Measurements from ENCODE around the gene BPIFB4.
"Not testable (repeated sequence)": the region's sequence is repeated elsewhere in the genome, so short reads cannot be mapped to it uniquely, and the experiment has no call there.

The BPIFB4 gene

DNA sequence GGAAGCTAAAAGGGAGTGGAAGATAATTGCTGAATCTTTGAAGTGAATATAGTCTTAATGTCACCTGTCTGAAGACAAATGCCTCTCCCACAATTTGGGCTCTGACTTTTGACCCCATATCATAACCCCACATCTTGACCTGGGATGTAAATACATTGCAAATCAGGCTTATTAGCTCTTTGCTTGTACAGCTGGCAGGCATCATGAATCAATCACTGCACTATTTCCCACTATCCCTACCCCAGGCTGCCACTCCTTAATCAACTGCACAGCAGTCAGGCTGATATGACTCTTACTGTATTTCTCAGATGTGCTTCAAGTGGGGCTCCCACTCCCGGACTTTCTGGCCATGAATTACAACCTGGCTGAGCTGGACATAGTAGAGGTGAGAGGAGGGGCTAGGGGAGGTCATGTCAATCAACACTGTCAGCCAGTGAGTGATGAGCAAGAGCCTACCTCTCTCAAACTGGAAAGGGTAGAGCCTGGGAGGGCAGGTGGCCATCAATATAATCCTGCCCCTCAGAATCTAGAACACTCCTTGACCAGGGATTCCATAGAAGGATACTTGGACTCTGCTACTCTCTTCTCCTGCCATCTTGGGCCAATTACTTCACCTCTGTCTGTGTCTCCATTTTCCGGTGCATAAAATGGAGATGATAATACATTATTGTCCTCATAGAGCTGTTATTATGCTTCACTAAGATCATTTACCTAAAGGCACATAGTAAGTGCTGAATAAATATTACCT, 36.3 kb upstream of the BPIFB4 start:
- H3K27ac ChIP-seq (ENCODE audit: low read depth, low read length) = no peak overlapping the region
- no peaks in the 10 kb centered on the region for H3K36me3 ChIP-seq (ENCODE audit: control insufficient read depth, insufficient read depth, low read length)
- H3K9ac ChIP-seq (ENCODE audit: low read length) = no peak overlapping the region
- H3K27me3 ChIP-seq (ENCODE audit: control insufficient read depth, insufficient read depth, low read length) = peaks cover 11% of the 10 kb centered on the region; the same call in 1 of the 2 replicates
- no peaks in the 10 kb centered on the region for H3K4me1 ChIP-seq (ENCODE audit: control insufficient read depth, insufficient read depth, low read length)
- no peak overlapping the region for H3K4me3 ChIP-seq (ENCODE audit: low read depth, low read length)
- peaks cover 34% of the 10 kb centered on the region for H3K9me3 ChIP-seq (ENCODE audit: control insufficient read depth, insufficient read depth, low read depth, low read length)

DNA sequence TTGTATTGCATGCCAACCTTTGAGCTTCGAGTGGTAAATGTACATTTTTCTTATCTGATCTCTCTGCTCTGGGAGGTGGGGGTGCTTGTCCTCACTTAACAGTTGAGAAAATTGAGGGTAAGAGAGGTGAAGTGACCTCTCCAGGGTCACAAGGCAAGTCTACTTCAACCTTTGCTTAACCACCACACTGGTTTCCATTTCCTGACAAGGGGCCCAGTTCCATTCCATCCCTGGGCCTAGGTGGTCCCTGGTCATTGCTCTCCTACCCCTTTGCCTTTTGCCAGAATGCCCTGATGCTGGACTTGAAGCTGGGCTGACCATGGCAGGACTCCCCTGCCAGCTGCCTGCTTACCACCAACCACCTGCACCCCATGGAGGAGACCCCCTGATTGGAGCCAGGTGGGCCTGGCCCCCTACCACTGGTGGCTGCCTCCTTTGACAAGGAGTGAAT, 35.7 kb upstream of the BPIFB4 start:
- Histone ChIP-seq H3K36me3 (ENCODE audit: control insufficient read depth, insufficient read depth, low read length) (no peaks in the 10 kb centered on the region), H3K4me1 (ENCODE audit: control insufficient read depth, insufficient read depth, low read length) (no peaks in the 10 kb centered on the region), H3K4me3 (ENCODE audit: low read depth, low read length) (no peak overlapping the region), H3K27me3 (ENCODE audit: control insufficient read depth, insufficient read depth, low read length) (peaks cover 11% of the 10 kb centered on the region; the same call in 1 of the 2 replicates), H3K9me3 (ENCODE audit: control insufficient read depth, insufficient read depth, low read depth, low read length) (peaks cover 34% of the 10 kb centered on the region), H3K27ac (ENCODE audit: low read depth, low read length) (no peak overlapping the region), H3K9ac (ENCODE audit: low read length) (no peak overlapping the region)

DNA sequence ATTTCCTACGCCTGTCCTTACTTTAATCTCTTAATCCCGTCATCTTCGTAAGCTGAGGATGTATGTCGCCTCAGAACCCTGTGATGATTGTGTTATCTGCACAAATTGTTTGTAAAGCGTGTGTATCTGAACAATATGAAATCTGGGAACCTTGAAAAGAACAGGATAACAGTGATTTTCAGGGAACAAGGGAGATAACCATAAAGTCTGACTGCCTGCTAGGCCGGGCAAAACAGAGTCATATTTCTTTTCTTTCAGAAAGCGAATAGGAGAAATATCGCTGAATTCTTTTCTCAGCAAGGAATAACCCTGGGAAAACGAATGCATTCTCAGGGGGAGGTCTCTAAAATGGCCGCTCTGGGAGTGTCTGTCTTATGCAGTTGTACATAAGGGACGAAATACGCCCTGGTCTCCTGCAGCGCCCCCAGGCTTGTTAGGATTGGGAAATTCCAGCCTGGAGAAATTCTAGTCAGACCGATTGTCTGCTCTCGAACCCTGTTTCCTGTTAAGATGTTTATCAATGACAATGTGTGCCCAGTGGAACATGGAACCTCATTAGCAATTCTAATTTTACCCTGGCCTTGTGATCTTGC, 34.2 kb upstream of the BPIFB4 start:
- H3K36me3 ChIP-seq (ENCODE audit: control insufficient read depth, insufficient read depth, low read length); H3K4me3 ChIP-seq (ENCODE audit: low read depth, low read length); H3K9ac ChIP-seq (ENCODE audit: low read length); H3K27ac ChIP-seq (ENCODE audit: low read depth, low read length); H3K27me3 ChIP-seq (ENCODE audit: control insufficient read depth, insufficient read depth, low read length); H3K4me1 ChIP-seq (ENCODE audit: control insufficient read depth, insufficient read depth, low read length): not testable (repeated sequence)
- H3K9me3 ChIP-seq (ENCODE audit: control insufficient read depth, insufficient read depth, low read depth, low read length) = peaks cover 34% of the 10 kb centered on the region

DNA sequence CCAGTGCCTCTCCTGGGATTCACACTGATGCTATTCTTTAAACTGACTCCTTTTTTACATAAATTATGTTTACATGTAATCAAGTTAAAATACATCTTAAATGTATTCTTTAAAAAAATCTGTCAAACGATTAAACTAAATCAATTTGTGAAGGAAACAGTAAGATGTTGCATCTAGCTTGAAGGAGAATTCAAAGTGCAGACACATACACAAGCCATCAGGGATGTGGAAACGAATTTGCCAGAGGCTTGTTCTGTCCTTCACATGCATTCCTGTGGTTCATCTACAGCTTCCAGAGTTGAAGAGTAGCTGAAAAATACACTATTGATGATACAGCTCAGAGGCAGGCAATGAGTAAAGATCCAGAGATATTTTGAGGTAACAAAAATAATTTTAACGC, 33.0 kb upstream of the BPIFB4 start:
- no peaks in the 10 kb centered on the region for H3K27me3 ChIP-seq (ENCODE audit: control insufficient read depth, insufficient read depth, low read length)
- no peak overlapping the region for H3K4me3 ChIP-seq (ENCODE audit: low read depth, low read length)
- H3K9ac ChIP-seq (ENCODE audit: low read length) = no peak overlapping the region

DNA sequence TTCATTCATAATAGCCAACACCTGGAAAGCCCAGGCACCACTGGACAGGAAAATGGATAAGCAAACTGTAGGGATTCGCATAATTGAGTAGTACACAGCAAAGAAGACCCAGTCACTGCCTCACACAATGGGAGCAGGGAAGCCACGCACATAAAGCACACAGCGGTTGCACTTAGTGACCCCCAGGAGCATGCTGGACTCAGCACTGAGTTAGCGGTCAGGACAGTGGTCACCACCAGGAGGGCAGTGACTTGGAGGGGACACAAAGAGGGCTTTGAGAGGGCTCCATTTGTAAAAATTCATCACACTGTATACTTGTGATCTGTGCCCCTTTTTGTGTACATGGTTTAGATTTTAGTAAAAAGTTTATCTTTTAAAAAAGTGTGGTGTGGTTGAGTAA, 28.1 kb upstream of the BPIFB4 start:
- peaks cover 10% of the 10 kb centered on the region for H3K9me3 ChIP-seq (ENCODE audit: control insufficient read depth, insufficient read depth, low read depth, low read length)
- H3K4me1 ChIP-seq (ENCODE audit: control insufficient read depth, insufficient read depth, low read length) = peaks cover 5% of the 10 kb centered on the region; the same call in 1 of the 2 replicates
- H3K27me3 ChIP-seq (ENCODE audit: control insufficient read depth, insufficient read depth, low read length) = no peaks in the 10 kb centered on the region
- no peak overlapping the region for H3K4me3 ChIP-seq (ENCODE audit: low read depth, low read length)
- no peaks in the 10 kb centered on the region for H3K36me3 ChIP-seq (ENCODE audit: control insufficient read depth, insufficient read depth, low read length)
- H3K27ac ChIP-seq (ENCODE audit: low read depth, low read length) = no peak overlapping the region
- no peak overlapping the region for H3K9ac ChIP-seq (ENCODE audit: low read length)

More for the DNA sequence above, 33.0 kb upstream of the BPIFB4 start:
- H3K27ac ChIP-seq (ENCODE audit: low read depth, low read length) = no peak overlapping the region
- no peaks in the 10 kb centered on the region for H3K36me3 ChIP-seq (ENCODE audit: control insufficient read depth, insufficient read depth, low read length)
- H3K9me3 ChIP-seq (ENCODE audit: control insufficient read depth, insufficient read depth, low read depth, low read length) = peaks cover 34% of the 10 kb centered on the region
- H3K4me1 ChIP-seq (ENCODE audit: control insufficient read depth, insufficient read depth, low read length) = no peaks in the 10 kb centered on the region

DNA sequence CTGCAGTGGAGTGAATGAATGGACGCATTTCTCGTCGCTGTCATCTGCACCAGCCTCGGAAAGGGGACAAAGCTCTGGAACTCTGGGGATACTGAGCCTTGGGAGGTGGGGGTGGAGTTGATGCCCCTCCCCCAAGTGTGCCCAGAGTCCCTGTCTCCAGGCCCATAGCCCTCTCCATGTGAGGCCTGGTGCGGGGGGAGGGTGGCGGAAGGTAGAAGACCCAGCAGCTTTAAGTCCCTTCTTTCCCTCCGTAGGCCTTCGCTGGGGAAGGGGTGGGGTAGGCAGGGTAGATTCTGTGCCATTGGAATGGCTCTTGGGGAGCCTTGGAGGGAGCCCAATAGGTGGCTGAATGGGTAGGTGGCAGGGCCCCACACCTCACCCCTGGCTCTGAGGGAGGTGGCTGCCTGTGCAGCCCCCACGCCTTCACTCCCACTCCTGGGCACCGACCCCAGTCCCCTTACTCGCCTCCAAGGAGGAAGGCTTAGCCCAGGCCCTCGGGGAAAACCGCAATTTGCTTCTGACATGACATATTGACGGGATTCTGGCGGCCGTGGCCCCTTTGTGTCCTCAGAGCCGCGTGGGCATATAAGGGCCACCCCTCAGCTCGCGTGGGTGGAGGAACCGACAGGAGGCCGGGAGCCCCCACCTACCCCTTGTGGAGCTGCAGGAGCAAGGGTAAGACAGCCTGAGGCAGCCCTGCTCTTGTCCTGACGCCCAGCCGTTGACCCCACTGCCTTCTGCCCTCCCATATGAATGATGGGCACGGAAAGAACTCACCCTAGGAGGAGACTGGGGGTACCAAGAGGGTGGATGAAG, 25.9 kb upstream of the BPIFB4 start, which contains the start of gene BPIFB3:
TSS of gene BPIFB3 (plus strand) at position 613 of the 816 bp plus-strand sequence. CDS start 1,533 bp downstream, outside the sequence.
- Histone ChIP-seq H3K9me3 (ENCODE audit: control insufficient read depth, insufficient read depth, low read depth, low read length) (no peaks in the 10 kb centered on the region), H3K9ac (ENCODE audit: low read length) (no peak within 1 kb of the TSS), H3K4me1 (ENCODE audit: control insufficient read depth, insufficient read depth, low read length) (peaks cover 5% of the 10 kb centered on the region; the same call in 1 of the 2 replicates), H3K36me3 (ENCODE audit: control insufficient read depth, insufficient read depth, low read length) (no peaks in the 10 kb centered on the region), H3K27me3 (ENCODE audit: control insufficient read depth, insufficient read depth, low read length) (no peaks in the 10 kb centered on the region), H3K4me3 (ENCODE audit: low read depth, low read length) (no peak within 1 kb of the TSS), H3K27ac (ENCODE audit: low read depth, low read length) (no peak within 1 kb of the TSS)

DNA sequence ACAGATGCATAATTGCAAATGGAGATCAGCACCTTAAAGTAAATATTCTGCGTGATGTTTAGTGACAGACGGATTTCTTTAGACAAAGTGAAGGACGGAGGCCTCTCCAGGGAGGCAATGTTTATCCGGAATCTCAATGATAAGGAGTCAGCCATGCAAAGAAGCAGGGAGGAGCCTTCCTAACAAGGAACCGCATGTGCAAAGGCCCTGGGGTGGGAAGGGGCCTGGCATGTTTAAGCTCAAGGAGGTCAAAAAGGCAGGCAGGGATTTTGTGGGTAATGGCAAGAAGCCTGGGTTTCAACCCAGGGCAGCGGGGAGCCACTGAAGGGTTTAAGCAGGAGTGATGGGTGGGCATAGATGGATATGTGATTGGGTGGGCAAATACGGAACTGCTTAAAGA, 25.1 kb upstream of the BPIFB4 start:
- Histone ChIP-seq H3K9ac (ENCODE audit: low read length) (no peak overlapping the region), H3K27me3 (ENCODE audit: control insufficient read depth, insufficient read depth, low read length) (no peaks in the 10 kb centered on the region), H3K36me3 (ENCODE audit: control insufficient read depth, insufficient read depth, low read length) (no peaks in the 10 kb centered on the region), H3K27ac (ENCODE audit: low read depth, low read length) (no peak overlapping the region), H3K4me1 (ENCODE audit: control insufficient read depth, insufficient read depth, low read length) (peaks cover 5% of the 10 kb centered on the region; the same call in 1 of the 2 replicates), H3K9me3 (ENCODE audit: control insufficient read depth, insufficient read depth, low read depth, low read length) (no peaks in the 10 kb centered on the region), H3K4me3 (ENCODE audit: low read depth, low read length) (no peak overlapping the region)

DNA sequence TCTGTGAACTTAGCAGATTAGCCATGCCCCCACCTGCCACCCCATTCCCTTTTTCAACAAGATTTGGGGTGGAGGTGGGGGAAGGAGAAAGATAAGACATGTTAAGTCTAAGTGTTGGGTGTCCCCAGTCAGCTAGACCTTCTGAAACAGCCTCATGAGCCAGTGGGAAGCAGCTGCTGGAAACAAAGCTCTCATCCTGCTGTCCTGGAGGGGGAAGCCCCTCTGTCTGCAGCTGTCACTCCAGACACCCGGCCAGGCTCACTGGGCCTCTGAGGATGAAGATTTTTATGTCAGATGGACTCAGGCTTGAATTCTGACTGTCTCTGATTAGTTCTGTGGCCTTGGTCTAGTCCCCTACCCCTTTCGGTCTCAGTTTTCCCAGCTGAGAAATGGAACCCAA, 24.7 kb upstream of the BPIFB4 start:
- H3K4me1 ChIP-seq (ENCODE audit: control insufficient read depth, insufficient read depth, low read length) = peaks cover 5% of the 10 kb centered on the region; the same call in 1 of the 2 replicates
- H3K9ac ChIP-seq (ENCODE audit: low read length) = no peak overlapping the region
- no peak overlapping the region for H3K27ac ChIP-seq (ENCODE audit: low read depth, low read length)
- H3K9me3 ChIP-seq (ENCODE audit: control insufficient read depth, insufficient read depth, low read depth, low read length) = no peaks in the 10 kb centered on the region
- H3K4me3 ChIP-seq (ENCODE audit: low read depth, low read length) = no peak overlapping the region
- H3K27me3 ChIP-seq (ENCODE audit: control insufficient read depth, insufficient read depth, low read length) = no peaks in the 10 kb centered on the region
- no peaks in the 10 kb centered on the region for H3K36me3 ChIP-seq (ENCODE audit: control insufficient read depth, insufficient read depth, low read length)

DNA sequence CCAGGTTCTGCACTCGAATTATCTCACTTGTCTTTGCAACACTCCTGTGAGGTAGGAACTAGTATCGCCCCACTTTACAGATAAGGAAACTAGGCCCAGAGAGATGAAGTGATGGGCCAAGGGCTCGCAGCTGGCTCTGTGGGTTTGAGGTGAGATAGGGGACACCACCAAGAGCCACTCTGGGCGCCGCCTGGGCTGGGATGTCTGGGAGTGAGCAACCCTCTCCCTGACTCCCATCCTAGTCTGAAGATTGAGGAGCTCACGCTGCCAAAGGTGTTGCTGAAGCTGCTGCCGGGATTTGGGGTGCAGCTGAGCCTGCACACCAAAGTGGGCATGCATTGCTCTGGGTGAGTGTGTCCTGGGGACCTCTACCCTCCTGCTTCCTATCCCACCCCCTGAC, 20.3 kb upstream of the BPIFB4 start:
- H3K27ac ChIP-seq (ENCODE audit: low read depth, low read length) = no peak overlapping the region
- H3K4me3 ChIP-seq (ENCODE audit: low read depth, low read length) = no peak overlapping the region
- H3K4me1 ChIP-seq (ENCODE audit: control insufficient read depth, insufficient read depth, low read length) = no peaks in the 10 kb centered on the region; the same call in 1 of the 2 replicates
- H3K9me3 ChIP-seq (ENCODE audit: control insufficient read depth, insufficient read depth, low read depth, low read length) = no peaks in the 10 kb centered on the region
- no peaks in the 10 kb centered on the region for H3K36me3 ChIP-seq (ENCODE audit: control insufficient read depth, insufficient read depth, low read length)
- no peaks in the 10 kb centered on the region for H3K27me3 ChIP-seq (ENCODE audit: control insufficient read depth, insufficient read depth, low read length)
- H3K9ac ChIP-seq (ENCODE audit: low read length) = no peak overlapping the region

DNA sequence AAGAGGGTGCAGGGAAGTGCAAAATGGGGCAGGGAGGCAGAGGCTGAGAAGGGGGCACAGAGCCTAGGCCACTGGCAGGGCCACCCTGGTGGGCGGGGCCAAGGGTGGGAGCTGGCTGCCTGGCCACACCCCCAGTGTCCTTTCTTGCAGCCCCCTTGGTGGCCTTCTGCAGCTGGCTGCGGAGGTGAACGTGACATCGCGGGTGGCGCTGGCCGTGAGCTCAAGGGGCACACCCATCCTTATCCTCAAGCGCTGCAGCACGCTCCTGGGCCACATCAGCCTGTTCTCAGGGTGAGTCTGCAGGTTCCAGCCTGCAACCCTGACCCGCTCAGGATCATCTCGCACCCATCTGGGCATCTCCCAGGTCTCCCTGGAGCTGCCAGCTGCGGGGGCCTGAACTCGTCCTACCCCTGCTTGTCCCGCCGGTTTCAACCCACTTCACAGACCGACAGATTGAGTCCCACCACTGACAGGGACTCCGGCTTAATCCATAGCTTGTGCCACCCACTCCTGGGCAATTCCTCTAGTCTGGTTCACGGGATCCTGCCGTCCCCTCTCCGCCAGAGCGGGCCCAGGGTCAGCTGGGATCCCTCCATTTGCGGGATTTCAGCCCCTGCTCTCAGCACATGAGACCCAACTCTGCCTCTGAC, 19.6 kb upstream of the BPIFB4 start:
- H3K27me3 ChIP-seq (ENCODE audit: control insufficient read depth, insufficient read depth, low read length) = no peaks in the 10 kb centered on the region
- H3K4me3 ChIP-seq (ENCODE audit: low read depth, low read length) = no peak overlapping the region
- H3K9ac ChIP-seq (ENCODE audit: low read length) = no peak overlapping the region
- no peaks in the 10 kb centered on the region for H3K36me3 ChIP-seq (ENCODE audit: control insufficient read depth, insufficient read depth, low read length)
- H3K4me1 ChIP-seq (ENCODE audit: control insufficient read depth, insufficient read depth, low read length) = no peaks in the 10 kb centered on the region; the same call in 1 of the 2 replicates
- no peak overlapping the region for H3K27ac ChIP-seq (ENCODE audit: low read depth, low read length)
- no peaks in the 10 kb centered on the region for H3K9me3 ChIP-seq (ENCODE audit: control insufficient read depth, insufficient read depth, low read depth, low read length)
